Activated CD8-positive, alpha-beta memory T cell treated with anti-CD3 and anti-CD28 coated beads, Interleukin-2, amount 50 U/mL, for 4 hours (primary cell): ENCODE measurements around the gene TMEM185A.
"Not testable (repeated sequence)": the region's sequence is repeated elsewhere in the genome, so short reads cannot be mapped to it uniquely, and the experiment has no call there.

Experiments
- DNase-seq: peaks from one replicate; pipeline ENCODE4 v3.0.0-alpha.2; 2020

The TMEM185A gene

GRCh38 chrX:149631234-149632165 lies at the start of gene TMEM185A:
Gene TMEM185A (minus strand): TSS chrX:149631792. CDS start chrX:149631580, 212 bp downstream.
- DNase-seq, result peak; percentile 71

DNA sequence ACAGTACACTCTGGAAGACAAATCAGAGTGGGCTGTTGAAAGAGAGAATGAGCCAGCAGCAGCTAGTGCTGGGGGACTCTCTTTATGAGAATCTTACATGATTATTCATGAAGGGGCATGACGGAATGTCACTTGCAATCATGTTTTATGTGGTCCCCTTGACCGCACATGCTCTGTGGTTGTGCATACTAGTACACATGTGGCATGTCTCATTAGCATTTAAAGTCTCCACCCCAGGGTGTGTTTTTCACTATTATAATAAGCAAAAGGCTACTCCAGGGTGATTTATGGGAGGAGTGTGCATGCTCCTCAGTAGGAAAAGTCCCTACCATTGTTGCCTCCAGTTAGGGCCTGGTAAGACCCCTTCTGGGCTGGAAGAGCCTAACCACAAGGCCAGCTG lies 49.6 kb upstream of the TMEM185A start:
- DNase-seq, result no peak

DNA sequence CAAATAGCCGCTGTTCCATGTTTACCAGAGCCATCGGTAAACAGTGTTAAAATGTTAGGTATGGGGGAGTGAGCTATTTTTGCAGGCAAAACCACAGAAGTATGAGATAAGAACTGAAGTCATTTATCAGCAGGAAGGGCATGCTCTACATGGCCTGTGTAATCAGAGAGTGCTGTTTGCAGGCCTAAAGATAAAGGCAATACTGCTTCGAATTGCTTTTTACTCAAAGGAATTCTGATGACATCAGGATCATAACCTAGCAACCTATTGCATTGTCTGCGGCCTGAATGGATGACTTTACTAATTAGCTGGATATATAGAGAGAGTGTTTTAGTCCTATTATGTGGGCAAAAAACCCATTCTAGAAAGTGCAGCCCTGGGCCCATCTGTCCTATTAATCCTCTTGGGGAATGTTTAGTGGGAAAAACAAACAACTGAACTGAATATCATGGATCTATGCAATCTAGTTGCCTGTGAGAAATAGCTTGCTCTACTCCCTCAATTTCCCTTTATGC lies 47.6 kb upstream of the TMEM185A start:
- not testable (repeated sequence) for DNase-seq

GRCh38 chrX:149675554-149675953 lies 44.0 kb upstream of the TMEM185A start:
- not testable (repeated sequence) for DNase-seq

DNA sequence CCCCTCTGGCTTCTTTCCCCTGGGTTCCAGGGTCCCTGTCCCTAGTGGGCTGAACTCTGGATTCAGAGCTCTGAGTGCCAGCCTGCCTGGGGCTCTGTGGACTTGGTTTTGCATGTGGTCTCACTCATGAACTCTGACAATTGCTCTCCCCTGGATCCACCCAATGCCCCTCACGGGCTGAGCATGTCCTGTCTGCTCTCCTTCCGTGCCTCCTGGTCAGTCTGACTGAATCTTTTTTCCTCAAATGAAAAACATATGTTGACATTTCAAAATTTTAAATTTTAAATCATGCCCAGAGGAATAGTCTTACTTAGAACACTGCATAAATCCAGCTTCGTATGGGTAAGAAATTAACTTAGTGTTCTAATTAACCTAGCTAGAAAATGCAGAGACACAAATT lies 43.5 kb upstream of the TMEM185A start:
- not testable (repeated sequence) for DNase-seq

DNA sequence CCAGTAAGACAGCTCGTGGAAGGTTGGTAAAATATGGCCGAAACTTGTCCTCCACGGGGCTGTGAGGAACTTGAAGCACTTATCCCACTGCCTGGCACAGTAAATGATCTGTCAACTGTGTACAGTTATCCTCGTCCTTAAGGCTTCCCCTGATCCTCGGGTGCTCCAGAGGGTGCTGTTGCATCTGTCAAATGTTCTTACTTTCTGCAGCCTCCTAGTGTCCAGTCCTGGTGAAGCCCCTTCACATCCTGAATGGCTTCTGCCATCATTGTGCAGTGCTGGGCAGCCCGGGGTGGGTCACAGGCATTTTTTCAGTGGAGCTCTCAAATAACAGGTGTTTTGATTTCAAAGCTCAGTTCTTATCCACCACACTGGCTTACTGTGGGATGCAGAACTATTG lies 29.0 kb upstream of the TMEM185A start:
- DNase-seq, result not testable (repeated sequence)

GRCh38 chrX:149656260-149656884 lies 24.8 kb upstream of the TMEM185A start:
- not testable (repeated sequence) for DNase-seq

DNA sequence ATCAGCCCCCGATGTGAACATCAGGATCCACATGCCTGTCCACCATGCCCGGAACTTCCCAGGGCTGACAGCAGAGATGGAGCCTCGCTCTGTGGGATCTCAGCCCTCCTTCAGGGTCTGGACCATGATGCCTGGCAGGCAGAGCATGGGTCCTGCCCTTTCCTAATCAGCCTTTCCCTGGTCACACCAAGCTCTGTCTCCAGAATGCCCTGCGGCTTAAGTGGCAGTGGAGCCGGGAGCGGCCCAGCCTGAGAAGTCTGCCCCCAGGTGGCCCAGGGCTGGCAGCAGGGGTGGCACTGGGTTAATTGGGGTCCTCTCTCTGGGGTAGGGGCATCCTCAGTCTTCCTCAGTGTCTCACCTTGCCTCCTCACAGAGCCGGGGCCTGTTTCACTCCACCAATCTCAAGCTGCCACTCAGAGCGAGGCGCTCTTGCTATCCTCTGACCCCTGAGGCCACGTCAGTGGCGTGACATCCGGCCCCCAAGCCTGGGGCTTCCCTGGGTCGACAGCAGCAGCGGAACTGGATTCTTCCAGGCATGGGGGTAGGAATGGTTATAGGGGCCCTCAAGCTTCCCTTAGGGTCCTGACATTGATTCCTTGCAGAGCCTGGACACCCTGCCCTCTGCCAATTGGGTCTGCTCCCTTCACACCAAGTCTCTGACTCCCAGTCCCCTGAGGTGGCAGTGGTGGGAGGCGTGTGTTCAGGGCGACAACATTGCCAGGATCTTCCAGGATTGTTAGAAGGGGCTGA lies 20.8 kb upstream of the TMEM185A start:
- no peak for DNase-seq

DNA sequence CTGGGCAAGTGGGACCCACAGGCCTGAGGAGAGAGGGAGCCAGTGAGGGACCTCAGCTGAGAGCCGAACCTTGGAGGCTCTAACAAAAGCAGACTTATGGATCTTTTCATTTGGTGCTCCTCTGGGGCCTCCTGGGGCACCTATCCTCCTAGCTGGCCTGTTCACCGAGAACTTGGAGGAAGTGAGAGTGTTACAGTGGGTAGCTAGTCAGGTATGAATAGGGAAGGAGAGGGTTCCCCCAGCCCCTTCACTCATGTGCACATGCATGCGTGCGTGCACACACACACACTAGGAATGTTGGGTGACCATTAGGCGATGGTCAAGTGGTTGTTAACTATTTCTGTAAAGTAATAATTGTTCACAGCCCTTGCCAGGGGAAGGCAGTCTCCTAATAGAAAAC lies 18.6 kb upstream of the TMEM185A start:
- DNase-seq, result no peak

- no peak for DNase-seq
These were observed 17.3 kb upstream of the TMEM185A start for GRCh38 chrX:149648932-149649331.

DNA sequence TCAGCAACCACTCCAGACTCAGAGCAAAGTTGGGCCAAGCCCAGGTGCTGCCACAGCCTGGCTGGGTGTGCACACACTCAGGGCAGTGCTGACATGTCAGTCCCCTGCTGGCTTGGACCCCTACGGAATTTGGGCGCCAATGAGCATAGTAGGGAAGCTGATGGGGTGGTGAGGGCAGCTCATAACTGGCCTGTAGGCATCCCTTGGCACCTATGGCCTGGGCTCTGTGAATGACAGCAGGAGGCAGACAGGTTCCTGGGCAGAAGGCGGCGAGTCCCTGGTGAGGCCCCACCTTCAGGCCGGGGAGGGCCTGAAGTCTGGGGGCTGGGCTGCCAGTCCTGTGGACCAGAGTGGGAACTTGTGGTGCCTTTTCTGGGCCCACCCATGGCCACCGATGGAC lies 15.9 kb upstream of the TMEM185A start:
- DNase-seq, result no peak

GRCh38 chrX:149643496-149643895 lies 11.9 kb upstream of the TMEM185A start:
- DNase-seq, result no peak

DNA sequence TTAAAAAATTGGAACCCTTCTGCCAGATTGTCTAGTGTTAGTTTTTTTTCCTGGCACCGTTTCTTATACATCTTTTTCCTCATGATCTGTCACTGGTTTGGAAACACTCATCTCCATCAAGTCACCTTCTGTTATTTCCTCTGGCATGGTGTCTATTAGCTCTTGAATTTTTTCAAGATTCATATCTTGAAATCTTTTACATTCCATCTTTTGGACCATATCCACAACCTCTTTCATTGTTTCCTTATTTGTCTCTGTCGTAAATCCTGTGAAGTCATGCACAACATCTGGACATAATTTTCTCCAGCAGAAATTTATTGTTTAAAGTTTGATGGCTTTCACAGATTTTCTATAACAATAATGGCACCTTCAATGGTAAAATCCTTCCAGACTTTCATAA lies 10.2 kb upstream of the TMEM185A start:
- DNase-seq, result no peak

DNA sequence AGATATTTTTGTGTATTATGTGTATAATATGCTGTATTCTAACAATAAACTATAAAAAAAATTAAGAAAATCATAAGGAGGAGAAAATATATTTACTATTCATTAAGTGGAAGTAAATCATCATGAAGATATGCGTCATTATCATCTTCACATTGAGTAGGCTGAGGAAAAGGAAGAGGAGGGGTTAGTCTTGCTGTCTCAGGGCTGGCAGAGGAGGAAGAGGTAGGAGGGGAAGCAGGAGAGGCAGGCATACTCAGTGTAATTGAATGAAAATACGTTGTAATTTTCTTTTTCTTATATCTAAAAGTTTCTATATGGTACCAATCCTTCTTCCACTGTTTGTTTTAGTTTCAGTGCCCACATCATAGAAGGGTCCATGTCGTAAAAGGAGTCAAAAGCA lies 9.8 kb upstream of the TMEM185A start:
- DNase-seq, result no peak

- no peak for DNase-seq
These were observed 8.0 kb upstream of the TMEM185A start for GRCh38 chrX:149639568-149639967.

- no peak for DNase-seq
These were observed 7.3 kb upstream of the TMEM185A start for GRCh38 chrX:149638860-149639259.

GRCh38 chrX:149633511-149633910 lies 1.9 kb upstream of the TMEM185A start:
- no peak for DNase-seq

DNA sequence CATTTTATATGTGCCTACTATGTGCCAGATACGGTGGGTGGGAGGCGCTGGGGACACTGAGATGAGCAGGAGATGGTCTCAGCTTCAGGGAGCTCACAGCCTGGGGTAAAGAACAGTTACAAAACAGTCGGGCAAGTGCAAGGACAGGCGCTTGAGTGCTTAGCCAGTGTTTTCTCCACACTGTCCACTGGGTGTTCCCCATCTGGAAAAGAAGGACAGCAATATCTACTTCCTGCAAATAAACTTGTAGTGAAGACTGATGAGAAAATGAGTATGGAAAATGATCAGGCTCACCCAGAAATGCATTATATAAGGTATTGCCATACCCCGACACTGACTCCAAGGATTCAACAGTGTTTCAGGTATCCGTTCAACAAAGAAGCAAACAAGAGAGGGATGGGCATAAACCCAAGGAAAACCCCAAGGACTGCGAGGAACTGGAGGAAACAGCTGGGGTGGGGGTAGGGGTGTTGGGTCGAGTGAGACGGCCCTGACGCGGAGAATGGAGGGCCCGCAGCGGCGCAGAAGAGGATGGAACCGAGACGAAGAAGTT lies 835 bp downstream of the TMEM185A start:
- DNase-seq, result no peak

DNA sequence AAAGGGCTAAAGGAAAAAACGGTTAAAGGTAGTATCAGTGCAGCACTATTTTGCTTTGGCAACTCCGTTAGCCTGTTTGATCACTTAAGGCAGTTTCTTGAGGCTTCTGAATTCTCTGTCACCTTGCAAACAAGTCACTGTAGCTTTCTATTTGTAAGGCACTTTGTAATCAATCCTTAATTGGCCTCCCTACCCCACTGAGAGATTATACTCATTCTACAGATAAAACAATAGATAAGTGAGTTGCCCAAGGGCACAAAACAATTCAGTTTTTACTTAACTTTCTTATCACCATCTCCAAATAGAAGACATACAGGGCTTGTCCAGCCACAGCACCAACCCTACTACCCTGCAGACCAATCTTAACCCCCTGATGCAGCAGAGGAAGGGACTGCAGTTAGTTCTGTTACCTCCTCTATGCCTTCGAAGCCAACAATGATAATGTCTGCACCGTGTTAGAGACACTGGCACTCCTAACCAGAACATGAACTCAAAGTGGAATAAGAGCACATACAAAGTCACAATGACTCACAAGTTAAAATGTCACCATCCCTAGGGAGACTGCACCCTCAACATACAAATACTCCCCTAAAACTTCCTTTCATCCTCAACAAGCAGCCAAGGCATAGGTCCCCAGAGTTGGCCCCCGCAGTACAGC lies 1.7 kb downstream of the TMEM185A start:
- DNase-seq, result no peak

DNA sequence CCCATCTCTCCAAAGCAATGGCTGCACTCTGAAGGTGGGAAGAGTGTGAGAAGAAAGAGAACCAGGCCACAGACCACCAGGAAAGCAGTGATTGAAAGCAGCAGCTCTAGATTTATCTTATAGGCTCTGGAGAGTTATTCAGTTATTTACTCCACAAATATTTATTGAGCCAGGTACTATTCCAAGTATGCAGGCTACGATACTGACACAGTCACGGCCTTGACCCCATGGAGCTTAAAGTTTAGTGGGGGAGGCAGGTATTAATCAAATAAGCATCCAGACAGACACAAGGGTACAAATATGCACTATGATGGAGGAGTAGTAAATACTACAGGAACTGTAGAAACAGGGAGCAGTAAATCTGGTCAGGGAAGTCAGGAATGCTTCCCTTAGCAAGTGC lies 2.8 kb downstream of the TMEM185A start:
- no peak for DNase-seq

DNA sequence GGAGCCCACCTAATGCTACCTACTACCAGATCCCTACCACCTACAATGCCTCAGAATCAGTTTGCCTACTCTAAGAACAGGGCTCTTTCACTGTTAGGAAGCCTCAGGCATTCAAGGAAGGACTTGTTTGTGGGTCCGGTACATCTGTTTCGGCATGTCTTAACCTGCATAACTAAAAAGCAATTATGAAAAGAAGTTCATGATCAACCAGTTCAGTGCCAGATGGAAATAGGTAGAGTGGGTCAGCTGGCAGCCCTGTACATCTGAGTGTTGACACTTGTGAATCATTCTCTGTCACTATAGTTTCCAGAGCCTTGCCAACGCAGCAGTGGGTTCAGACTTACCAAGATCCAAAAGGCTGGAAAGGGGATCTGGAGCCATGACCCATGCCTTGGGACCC lies 3.3 kb downstream of the TMEM185A start:
- no peak for DNase-seq

GRCh38 chrX:149626829-149627228 lies 4.8 kb downstream of the TMEM185A start:
- DNase-seq, result not testable (repeated sequence)
